Epidermal melanocyte (primary cell): ENCODE measurements around the gene FTSJ1.

ENCODE experiments used
- DNase-seq: peaks from one replicate; pipeline ENCODE4 v3.0.0; 2011; ENCODE audit warnings: low spot score; ENCODE audit not compliant: insufficient read length

The FTSJ1 gene

GRCh38 chrX:48470110-48470832 is 5.7 kb upstream of the FTSJ1 start, which contains the start of gene SLC38A5:
Gene SLC38A5, minus strand, starts transcription at chrX:48470260. Its CDS starts 2,336 bp downstream, at chrX:48467924.
- DNase-seq, result no peak

- DNase-seq, result no peak
Measured at GRCh38 chrX:48470833-48471118, 5.2 kb upstream of the FTSJ1 start.

- no peak for DNase-seq
Measured at GRCh38 chrX:48471504-48471903, 4.5 kb upstream of the FTSJ1 start.

GRCh38 chrX:48472225-48472624 is 3.8 kb upstream of the FTSJ1 start:
- no peak for DNase-seq

GRCh38 chrX:48472851-48473703 is 2.9 kb upstream of the FTSJ1 start:
- no peak for DNase-seq

GRCh38 chrX:48473704-48473990 is 2.4 kb upstream of the FTSJ1 start:
- no peak for DNase-seq

- no peak for DNase-seq
Measured at GRCh38 chrX:48474127-48474526, 1.9 kb upstream of the FTSJ1 start.

GRCh38 chrX:48474581-48474980 is 1.4 kb upstream of the FTSJ1 start:
- no peak for DNase-seq

- no peak for DNase-seq
Measured at GRCh38 chrX:48475296-48475695, 703 bp upstream of the FTSJ1 start.

- DNase-seq, result no peak
Measured at GRCh38 chrX:48476919-48477318, 920 bp downstream of the FTSJ1 start.

- DNase-seq, result no peak
Measured at GRCh38 chrX:48477960-48478755, 2.2 kb downstream of the FTSJ1 start.

GRCh38 chrX:48478806-48479205 is 2.8 kb downstream of the FTSJ1 start:
- no peak for DNase-seq

GRCh38 chrX:48480142-48480541 is 4.1 kb downstream of the FTSJ1 start:
- DNase-seq, result no peak

GRCh38 chrX:48480583-48480982 is 4.6 kb downstream of the FTSJ1 start:
- DNase-seq, result no peak

GRCh38 chrX:48482526-48482925 is 6.5 kb downstream of the FTSJ1 start:
- no peak for DNase-seq

- DNase-seq, result no peak
Measured at GRCh38 chrX:48487362-48487798, 11.4 kb downstream of the FTSJ1 start.

- DNase-seq, result no peak
Measured at GRCh38 chrX:48488034-48488433, 12.0 kb downstream of the FTSJ1 start.

GRCh38 chrX:48489296-48489695 is 13.3 kb downstream of the FTSJ1 start:
- DNase-seq, result no peak

GRCh38 chrX:48489892-48490291 is 13.9 kb downstream of the FTSJ1 start:
- DNase-seq, result no peak

GRCh38 chrX:48490661-48491060 is 14.7 kb downstream of the FTSJ1 start:
- no peak for DNase-seq

GRCh38 chrX:48491809-48492208 is 15.8 kb downstream of the FTSJ1 start:
- no peak for DNase-seq

- DNase-seq, result no peak
Measured at GRCh38 chrX:48492293-48492910, 16.4 kb downstream of the FTSJ1 start.
